Upper lobe of left lung (tissue), 4 donors: ENCODE results near the gene MGAT4A.

Source experiments
- CTCF ChIP-seq, 6 experiments: fragments of 450-650 bp in 4 of 6; fragments of 200-600 bp in 2 of 6; sonication (generic) in 2 of 6; IDR thresholded peaks; one replicate each; pipeline ENCODE4 v1.5.1; 2016 to 2019; ENCODE audit warnings: antibody characterized with exemption in 6 of 6
- POLR2A ChIP-seq, 4 donors: fragments of 450-650 bp; IDR thresholded peaks; one replicate each; pipeline ENCODE4 v1.5.1; 2016 to 2017; ENCODE audit warnings: antibody characterized with exemption in 4 of 4, mild to moderate bottlenecking in 2 of 4

GRCh38 chr2:98693477-98693876 is 37.5 kb downstream of the MGAT4A start:
- TF ChIP-seq POLR2A (IDR thresholded peaks at IDR 0.05): no peak
- TF ChIP-seq CTCF (IDR thresholded peaks at IDR 0.05): no peak
